ENCODE data around the gene MFSD6.
"Not testable (repeated sequence)": the region's sequence is repeated elsewhere in the genome, so short reads cannot be mapped to it uniquely, and the experiment has no call there.

Gene MFSD6

GRCh38 chr2:190467575-190468083 lies 59.5 kb downstream of the MFSD6 start:
- DNase-seq, result no peak

DNA sequence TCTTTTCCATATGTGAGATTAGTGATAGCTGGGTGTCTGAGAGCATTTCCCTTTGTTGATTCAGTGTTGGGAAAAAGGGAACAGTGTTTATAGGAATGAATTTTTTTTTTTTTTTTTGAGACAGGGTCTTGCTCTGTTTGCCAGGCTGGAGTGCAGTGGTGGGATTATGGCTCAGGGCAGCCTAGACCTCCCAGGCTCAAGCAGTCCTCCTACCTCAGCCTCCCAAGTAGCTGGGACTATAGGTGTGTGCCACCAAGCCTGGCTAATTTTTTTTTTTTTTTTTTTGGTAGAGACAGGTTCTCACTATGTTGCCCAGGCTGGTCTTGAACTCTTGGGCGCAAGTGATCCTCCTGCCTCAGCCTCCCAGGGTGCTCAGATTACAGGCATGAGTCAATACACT lies 60.2 kb downstream of the MFSD6 start:
- DNase-seq, result not testable (repeated sequence)

DNA sequence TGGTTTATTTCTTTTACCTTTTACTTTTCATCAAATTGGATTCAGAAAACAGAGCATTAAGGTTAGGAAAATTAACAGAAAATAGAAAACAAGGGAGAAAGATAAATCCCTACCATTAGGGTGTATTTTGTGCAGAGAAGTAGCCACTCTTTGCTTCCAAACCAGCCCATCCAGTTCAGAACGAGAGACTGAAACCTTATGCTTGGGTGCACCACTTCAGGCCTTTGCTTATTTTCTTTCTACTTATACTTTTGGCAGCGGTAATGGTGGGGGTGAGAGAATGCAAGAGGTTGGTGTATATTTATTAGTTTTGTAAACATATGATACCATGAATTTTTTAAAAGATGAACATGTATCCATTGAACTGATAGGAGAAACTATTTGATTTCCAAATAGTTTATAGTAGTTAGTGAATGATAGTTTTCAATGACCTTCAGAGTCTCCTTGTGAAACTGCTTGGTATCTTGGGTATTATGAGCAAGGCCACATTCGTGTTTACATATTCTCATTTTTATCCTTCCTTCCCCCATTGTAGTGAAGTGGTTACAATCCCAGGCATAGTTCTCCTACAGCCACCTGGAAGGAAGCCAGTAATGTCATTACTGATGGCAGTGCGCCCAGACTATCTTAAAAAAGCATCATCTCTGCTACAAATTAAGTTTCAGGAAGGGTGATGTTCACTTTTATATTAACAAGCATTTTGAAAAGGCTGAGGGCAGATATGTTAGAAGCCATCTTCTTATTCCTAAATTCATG lies 60.8 kb downstream of the MFSD6 start:
- DNase-seq, result no peak

DNA sequence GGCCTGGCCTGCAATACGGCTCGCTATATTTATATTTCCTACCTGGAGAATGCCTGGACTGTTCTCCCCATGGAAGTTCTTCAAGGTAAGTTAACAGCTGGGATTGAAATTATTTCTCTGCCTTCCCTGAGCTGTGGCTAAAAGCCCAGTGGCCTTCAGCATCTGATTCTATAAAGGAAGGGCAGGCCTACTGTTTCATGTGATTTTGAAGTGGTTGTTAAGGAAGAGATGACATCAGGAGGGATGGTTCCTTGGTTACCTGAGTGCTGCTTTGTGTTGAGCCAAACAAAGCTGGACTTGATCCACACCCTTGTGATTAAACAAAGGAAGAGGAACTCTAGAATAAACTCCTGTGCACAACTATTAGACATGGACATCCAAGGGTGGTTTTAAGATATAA lies 61.6 kb downstream of the MFSD6 start:
- no peak for DNase-seq

GRCh38 chr2:190470256-190470826 lies 62.2 kb downstream of the MFSD6 start:
- no peak for DNase-seq

DNA sequence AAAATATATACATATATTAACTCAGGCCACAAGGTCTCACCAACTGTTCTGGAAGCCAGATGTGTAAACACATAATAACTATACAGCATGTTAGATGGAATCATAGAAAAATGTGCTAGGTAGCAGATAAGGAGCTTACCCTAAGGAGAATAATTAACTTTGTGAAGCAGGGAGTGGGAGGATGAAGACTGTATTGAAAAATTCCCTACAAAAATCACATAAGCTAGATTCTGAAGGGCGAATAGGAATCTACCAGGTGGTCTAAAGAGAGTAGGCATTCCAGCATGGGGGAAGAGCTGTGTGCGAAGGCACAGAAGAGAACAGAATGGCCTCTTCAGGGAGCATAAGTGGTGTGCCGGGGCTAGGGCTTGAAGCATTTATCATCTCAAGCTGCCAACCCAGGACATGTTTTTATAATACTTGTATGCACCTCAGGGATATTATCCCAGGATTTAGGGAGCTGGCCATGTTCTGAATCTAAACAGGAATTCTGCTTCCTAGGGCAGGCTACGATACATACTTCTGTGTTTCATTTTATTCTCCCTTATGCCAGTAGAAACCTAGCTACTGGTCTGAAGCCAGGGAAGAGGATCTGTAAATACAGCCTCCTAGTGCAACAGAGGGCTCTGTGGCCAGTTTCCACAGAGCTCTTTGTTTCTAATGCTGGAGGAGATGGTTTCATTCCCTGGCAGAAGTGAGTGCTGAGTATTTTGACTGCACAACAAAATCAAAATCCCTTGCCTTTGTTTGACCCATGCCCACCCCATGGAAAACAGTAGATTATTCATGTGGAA lies 69.7 kb downstream of the MFSD6 start:
- no peak for DNase-seq

GRCh38 chr2:190478572-190479195 lies 70.5 kb downstream of the MFSD6 start:
- no peak for DNase-seq

- no peak for DNase-seq
Measured at GRCh38 chr2:190481339-190481738, 73.2 kb downstream of the MFSD6 start.

GRCh38 chr2:190482451-190482850 lies 74.3 kb downstream of the MFSD6 start:
- DNase-seq, result no peak

DNA sequence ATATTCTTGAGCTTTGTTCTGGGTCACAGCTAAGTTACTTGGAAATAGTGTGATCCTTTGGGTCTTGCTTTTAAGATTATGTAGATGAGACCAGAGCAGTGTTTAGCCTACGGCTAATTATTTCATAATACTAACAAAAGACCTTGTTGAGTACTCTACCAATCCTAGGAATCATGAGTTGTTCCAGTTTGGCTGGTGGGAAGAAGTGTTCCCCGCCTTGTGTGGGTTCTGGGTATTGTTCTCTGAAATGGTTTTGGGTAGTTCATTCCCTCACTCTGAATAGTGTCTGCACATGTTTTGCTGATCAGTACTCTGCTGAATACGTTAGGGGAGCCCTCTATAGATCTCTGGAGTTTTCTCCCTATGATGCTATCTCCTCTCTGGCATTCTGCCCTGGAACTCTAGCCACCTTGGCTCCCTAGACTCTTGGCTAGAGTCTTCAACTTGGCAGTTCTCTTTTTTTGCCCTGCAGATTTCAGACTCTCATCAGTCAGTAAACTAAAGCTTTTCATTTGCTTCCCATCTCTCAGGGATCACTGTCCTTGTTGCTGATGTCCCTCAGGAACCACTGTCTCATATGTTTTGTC lies 78.0 kb downstream of the MFSD6 start:
- DNase-seq, result no peak

GRCh38 chr2:190488516-190489233 lies 80.5 kb downstream of the MFSD6 start:
- no peak for DNase-seq

- no peak for DNase-seq
Measured at GRCh38 chr2:190489475-190489874, 81.3 kb downstream of the MFSD6 start.

DNA sequence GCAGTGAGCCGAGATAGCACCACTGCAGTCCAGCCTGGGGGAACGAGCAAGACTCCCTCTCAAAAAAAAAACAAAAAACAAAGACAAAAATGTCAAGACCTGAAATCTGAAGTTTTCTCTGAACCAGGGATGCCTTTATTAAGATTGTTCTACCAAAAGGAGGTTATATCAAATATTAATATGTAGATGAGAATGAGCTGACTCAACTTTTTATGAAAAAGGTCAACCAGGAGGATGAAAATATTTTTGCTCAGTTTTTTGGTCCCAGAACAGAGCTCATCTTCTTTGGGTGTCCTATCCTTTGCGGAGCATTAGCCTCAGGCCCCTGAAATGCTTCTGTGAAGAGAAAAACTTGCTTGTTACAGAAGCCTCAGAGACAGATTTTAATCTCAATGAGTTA lies 82.3 kb downstream of the MFSD6 start:
- DNase-seq, result no peak

DNA sequence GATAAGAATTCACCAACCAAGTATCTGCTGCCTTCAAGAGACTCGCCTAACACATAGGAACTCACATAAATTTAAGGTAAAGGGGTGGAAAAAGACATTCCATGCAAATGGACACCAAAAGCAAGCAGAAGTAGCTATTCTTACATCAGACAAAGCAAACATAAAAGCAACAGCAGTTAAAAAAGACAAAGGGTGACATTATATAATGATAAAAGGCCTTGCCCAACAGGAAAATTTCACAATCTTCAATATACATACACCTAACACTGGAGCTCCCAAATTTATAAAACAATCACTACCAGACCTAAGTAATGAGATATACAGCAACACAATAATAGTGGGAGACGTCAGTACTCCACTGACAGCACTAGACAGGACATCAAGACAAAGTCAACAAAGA lies 84.9 kb downstream of the MFSD6 start:
- no peak for DNase-seq

- DNase-seq, result not testable (repeated sequence)
Measured at GRCh38 chr2:190494600-190495227, 86.6 kb downstream of the MFSD6 start.

GRCh38 chr2:190497428-190497827 lies 89.3 kb downstream of the MFSD6 start:
- DNase-seq, result no peak

DNA sequence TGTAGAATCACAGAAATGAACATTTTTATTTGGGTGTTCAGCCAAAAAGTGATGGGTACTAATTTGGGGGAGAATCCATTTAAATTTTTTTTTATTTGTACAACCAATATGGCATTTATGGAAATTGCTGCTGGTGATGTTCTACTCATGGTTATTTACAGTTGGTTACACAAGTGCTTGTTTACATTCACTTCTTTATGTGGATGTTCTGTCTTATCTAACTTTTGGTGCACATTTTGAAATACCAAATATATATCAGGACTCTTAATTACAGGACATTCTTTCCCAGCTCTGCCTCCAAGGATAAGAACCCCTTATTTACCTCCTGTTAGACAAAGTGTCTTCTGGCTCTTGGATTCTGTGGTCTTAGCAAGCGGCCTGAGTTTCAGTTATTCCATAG lies 91.1 kb downstream of the MFSD6 start:
- no peak for DNase-seq

GRCh38 chr2:190500054-190500502 lies 91.9 kb downstream of the MFSD6 start:
- DNase-seq, result no peak

GRCh38 chr2:190501231-190501630 lies 93.1 kb downstream of the MFSD6 start:
- no peak for DNase-seq

GRCh38 chr2:190501702-190502407 lies 93.7 kb downstream of the MFSD6 start:
- DNase-seq, result no peak

DNA sequence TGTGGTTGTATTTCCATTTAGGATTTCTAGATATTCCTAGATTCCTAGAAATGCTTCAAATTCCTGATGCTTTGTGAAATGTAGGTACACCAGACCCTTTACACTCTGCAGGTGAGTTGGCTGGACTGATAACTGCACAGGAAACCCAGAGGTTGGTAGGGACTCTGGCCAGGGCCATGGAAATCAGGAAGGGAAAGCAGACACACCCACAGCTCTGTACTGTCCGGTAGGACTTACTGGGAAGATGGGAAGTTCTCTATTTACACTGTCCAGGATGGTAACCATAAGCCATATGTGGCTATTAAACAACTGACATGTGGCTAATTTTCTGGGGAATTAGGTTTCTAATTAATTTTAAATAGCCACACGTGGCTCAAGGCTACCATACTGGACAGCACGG lies 94.9 kb downstream of the MFSD6 start:
- DNase-seq, result no peak

Data from activated CD4-positive, alpha-beta T cell treated with anti-CD3 and anti-CD28 coated beads, Interleukin-2, amount 50 U/mL, for 4 hours (primary cell).